Measurements from ENCODE around the gene TCP11L2. TPM values are rescaled to one million over a fixed set of nuclear protein-coding genes. Genes with fewer than 3 reads are reported as not detected.
A peak's percentile ranks its signal among the peaks of the same experiment; 100 is the strongest.
"Not testable (repeated sequence)": the region's sequence is repeated elsewhere in the genome, so short reads cannot be mapped to it uniquely, and the experiment has no call there.

The TCP11L2 gene
- total RNA-seq, 2 experiments from 2014 or later, result 20.9 to 21.0 TPM

DNA sequence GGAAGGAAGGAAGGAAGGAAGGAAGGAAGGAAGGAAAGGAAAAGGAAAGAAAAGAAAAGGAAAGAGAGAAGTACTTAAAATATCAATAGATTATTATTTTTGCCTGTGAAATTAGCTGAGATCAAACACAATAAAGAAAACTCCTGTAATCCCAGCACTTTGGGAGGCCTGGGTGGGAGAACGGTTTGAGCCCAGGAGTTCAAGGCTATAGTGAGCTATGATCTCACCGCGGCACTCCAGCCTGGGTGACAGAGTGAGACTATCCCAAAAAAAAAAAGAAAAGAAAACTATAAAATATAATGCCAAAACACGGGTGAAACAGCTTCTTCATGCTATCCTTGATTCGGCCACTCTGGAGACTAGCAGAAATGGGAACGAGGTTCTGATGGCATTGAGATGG lies 28.5 kb upstream of the TCP11L2 start:
- DNase-seq, result no peak
- Mint-ChIP-seq H3K27me3 (peaks cover 9% of the 10 kb centered on the region), H3K4me3 (no peak overlapping the region), H3K4me1 (peaks cover 6% of the 10 kb centered on the region), H3K27ac (no peak overlapping the region), H3K9me3 (no peaks in the 10 kb centered on the region), H3K36me3 (ENCODE audit: low read depth) (no peaks in the 10 kb centered on the region)
- POLR2A ChIA-PET, result no interaction called here
- CTCF ChIA-PET, result no interaction called here

DNA sequence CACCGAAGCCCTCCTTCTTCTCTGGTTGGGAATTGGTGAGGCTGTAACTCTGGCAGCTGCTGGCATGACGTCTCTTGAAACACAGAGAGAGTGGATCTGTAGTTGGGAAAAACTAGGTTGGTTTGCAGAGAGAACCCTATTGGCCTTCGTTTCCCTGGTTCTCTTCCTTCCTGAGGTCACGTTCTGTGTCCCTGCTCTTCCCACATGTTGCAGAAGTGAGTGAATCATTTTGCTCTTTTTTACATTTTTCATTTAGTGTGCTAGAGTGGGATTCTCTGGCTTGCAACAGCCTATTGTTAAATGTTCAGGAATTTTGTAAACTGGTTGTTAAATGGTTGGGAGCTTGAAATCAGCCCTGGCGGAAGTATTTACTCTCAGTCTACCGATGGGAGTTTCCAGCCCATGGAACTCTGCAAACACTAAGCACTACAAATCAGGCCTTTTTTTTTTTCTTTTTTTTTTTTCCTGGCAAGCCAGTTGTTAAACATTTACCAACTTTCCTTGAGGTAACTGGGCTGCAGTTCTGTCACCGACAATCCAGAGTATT lies 27.9 kb upstream of the TCP11L2 start:
- CTCF ChIA-PET, result interaction anchor here (0.7 to 1.1 kb wide), 2 partner anchors 82 to 875 kb away, joined by 3 to 6 read pairs; partner anchors contain the start of gene POLR3B
- Mint-ChIP-seq H3K4me3 (no peak overlapping the region), H3K36me3 (ENCODE audit: low read depth) (no peaks in the 10 kb centered on the region), H3K27me3 (peaks cover 9% of the 10 kb centered on the region), H3K4me1 (peaks cover 3% of the 10 kb centered on the region), H3K9me3 (no peaks in the 10 kb centered on the region), H3K27ac (no peak overlapping the region)
- POLR2A ChIA-PET, result no interaction called here
- no peak for DNase-seq

GRCh38 chr12:106275458-106275857 lies 27.1 kb upstream of the TCP11L2 start:
- Mint-ChIP-seq H3K36me3 (ENCODE audit: low read depth) (no peaks in the 10 kb centered on the region), H3K4me3 (no peak overlapping the region), H3K27ac (no peak overlapping the region), H3K9me3 (no peaks in the 10 kb centered on the region), H3K4me1 (no peaks in the 10 kb centered on the region), H3K27me3 (peaks cover 9% of the 10 kb centered on the region)
- POLR2A ChIA-PET, result no interaction called here
- no peak for DNase-seq
- CTCF ChIA-PET, result interaction anchor here (1.1 kb wide), 1 partner anchor 82 kb away, joined by 3 read pairs; the partner anchor contains the start of gene POLR3B

DNA sequence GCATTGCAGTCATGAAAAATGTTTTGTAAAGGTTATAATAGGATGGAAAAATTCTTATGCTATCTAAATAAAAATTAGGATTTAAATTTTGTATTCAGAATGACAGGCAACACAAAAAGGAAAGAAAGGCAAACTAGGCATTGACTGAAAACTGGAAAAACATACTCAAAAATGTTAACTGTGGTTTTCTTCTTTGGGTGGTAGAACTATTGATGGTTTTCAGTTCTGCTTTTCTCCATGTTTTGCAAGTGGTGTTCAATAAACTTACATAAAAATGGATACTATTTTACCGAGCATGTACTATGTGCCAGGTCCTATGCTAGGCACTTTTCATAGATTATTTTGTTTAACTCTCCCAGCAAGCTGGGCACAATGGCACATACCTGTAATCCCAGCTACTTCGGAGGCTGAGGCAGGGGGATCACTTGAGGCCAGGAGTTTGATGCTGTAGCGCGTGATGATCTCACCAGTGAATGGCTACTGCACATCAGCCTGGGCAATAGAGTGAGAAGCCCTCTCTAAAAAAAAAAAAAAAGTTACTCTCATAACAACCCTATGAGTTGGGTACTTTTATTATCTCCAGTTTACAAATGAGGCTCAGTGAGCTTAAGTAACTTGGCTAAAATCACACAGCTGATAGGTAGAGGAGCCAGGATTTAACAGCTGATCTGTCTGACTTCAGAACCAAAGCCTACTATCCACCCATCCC lies 26.3 kb upstream of the TCP11L2 start:
- Mint-ChIP-seq H3K9me3 (no peaks in the 10 kb centered on the region), H3K27me3 (peaks cover 4% of the 10 kb centered on the region), H3K27ac (no peak overlapping the region), H3K4me1 (no peaks in the 10 kb centered on the region), H3K36me3 (ENCODE audit: low read depth) (no peaks in the 10 kb centered on the region), H3K4me3 (no peak overlapping the region)
- ChIA-PET POLR2A (no interaction called here), CTCF (interaction anchor here (0.7 to 1.3 kb wide), 3 partner anchors 9 to 14 kb away, joined by 3 to 5 read pairs (median 4); no protein-coding TSS in a partner anchor)
- no peak for DNase-seq

- ChIA-PET CTCF (interaction anchor here (1.3 to 2.1 kb wide), 4 partner anchors 10 to 54 kb away, joined by 3 to 10 read pairs (median 5); no protein-coding TSS in a partner anchor), POLR2A (no interaction called here)
- H3K4me1 Mint-ChIP-seq, result no peaks in the 10 kb centered on the region
- no peak for DNase-seq
- peaks cover 6% of the 10 kb centered on the region for H3K9me3 Mint-ChIP-seq
- peaks cover 3% of the 10 kb centered on the region for H3K36me3 Mint-ChIP-seq (ENCODE audit: low read depth)
- peaks cover 12% of the 10 kb centered on the region for H3K27me3 Mint-ChIP-seq
- H3K27ac Mint-ChIP-seq, result no peak overlapping the region
- H3K4me3 Mint-ChIP-seq, result no peak overlapping the region
Observed at GRCh38 chr12:106280106-106280505, 22.4 kb upstream of the TCP11L2 start.

DNA sequence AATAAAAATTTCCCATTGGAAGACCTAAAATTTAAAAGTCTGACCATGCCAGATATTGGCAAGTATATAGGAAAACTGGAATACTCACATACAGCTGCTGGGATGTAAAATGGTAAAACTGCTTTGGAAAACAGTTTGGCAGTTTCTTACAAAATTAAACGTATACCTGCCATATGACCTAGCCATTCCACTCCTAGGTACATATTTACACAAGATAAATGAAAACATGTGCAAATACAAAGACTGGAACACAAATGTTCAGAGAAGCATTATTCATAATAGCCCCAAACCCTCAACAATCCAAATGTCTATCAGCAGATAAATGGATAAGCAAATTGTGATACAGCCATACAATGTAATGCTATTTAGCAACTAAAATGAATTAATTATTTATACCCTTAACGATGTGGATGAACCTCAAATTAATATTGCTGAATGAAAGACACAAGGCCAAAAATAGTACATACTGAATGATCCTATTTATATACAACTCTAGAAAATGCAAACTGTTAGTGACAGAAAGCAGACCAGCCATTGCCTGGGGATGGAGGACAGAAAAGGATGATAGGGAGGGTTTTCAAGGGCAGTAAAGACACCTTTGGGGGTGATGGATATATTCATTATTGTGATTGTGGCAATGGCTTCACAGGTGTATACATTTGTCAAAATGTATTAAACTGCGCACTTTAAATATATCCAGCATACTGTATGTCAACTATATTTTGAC lies 21.3 kb upstream of the TCP11L2 start:
- POLR2A ChIA-PET, result no interaction called here
- H3K4me1 Mint-ChIP-seq, result no peaks in the 10 kb centered on the region

DNA sequence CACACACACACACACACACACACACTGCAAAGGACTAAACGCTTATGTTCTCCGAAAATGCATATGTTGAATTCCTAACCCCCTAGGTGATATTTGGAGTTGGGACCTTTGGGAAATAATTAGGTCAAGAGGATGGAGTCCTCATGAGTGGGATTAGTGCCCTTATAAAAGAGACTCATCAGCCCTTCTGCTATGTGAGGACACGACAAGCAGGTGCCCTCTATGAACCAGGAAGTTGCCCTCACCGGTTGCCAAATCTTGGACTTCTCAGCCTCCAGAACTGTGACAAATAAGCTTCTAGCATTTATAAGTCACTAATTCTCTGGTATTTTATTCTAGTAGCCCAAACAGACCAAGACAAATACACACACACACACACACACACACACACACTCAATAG lies 20.7 kb upstream of the TCP11L2 start:
- Mint-ChIP-seq H3K36me3 (ENCODE audit: low read depth) (peaks cover 3% of the 10 kb centered on the region), H3K27me3 (peaks cover 12% of the 10 kb centered on the region), H3K27ac (no peak overlapping the region), H3K9me3 (peaks cover 6% of the 10 kb centered on the region), H3K4me1 (no peaks in the 10 kb centered on the region), H3K4me3 (no peak overlapping the region)
- ChIA-PET POLR2A (no interaction called here), CTCF (interaction anchor here (1.0 to 1.9 kb wide), 9 partner anchors 10 to 76 kb away, joined by 3 to 8 read pairs (median 4); partner anchors contain the start of gene POLR3B)
- no peak for DNase-seq

More for the DNA sequence above, 21.3 kb upstream of the TCP11L2 start:
- Mint-ChIP-seq H3K27ac (no peak overlapping the region), H3K9me3 (peaks cover 6% of the 10 kb centered on the region), H3K4me3 (no peak overlapping the region), H3K27me3 (peaks cover 12% of the 10 kb centered on the region), H3K36me3 (ENCODE audit: low read depth) (peaks cover 3% of the 10 kb centered on the region)
- no peak for DNase-seq
- CTCF ChIA-PET, result interaction anchor here (1.4 to 1.9 kb wide), 7 partner anchors 11 to 77 kb away, joined by 3 to 8 read pairs (median 4); partner anchors contain the start of gene POLR3B

- peaks cover 9% of the 10 kb centered on the region for H3K27me3 Mint-ChIP-seq
- no peak overlapping the region for H3K4me3 Mint-ChIP-seq
- peaks cover 3% of the 10 kb centered on the region for H3K36me3 Mint-ChIP-seq (ENCODE audit: low read depth)
- H3K4me1 Mint-ChIP-seq, result no peaks in the 10 kb centered on the region
- peaks cover 6% of the 10 kb centered on the region for H3K9me3 Mint-ChIP-seq
- ChIA-PET CTCF (interaction anchor here (0.6 to 1.9 kb wide), 13 partner anchors 9 to 808 kb away, joined by 3 to 8 read pairs (median 3); partner anchors contain the start of gene POLR3B), POLR2A (no interaction called here)
- peak; percentile 61 for DNase-seq
- no peak overlapping the region for H3K27ac Mint-ChIP-seq
Observed at GRCh38 chr12:106282457-106283097, 20.0 kb upstream of the TCP11L2 start.

GRCh38 chr12:106284358-106285105 lies 18.0 kb upstream of the TCP11L2 start:
- Mint-ChIP-seq H3K27ac (no peak overlapping the region), H3K4me3 (no peak overlapping the region)
- POLR2A ChIA-PET, result no interaction called here

DNA sequence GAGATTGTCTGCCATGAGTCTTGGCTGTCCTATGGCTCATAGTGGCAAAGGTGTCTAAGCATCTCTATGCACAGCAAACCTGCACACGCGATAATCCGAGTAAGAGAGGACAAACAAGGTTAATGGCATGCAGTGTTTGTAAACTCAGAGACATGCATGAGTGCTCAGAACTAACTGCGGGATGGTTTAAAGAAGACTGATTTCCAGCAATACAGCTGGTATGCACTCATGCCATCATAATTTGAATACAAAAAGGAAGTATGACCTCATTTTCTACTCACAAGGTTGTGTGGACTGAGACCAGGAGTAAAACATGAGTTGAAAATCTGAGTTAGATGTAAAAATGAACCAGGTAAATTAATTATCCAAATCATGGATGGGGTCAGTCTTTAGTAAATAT lies 16.6 kb upstream of the TCP11L2 start:
- POLR2A ChIA-PET, result no interaction called here
- CTCF ChIA-PET, result interaction anchor here (3.0 kb wide), 1 partner anchor 59 kb away, joined by 11 read pairs; no protein-coding TSS in a partner anchor
- Mint-ChIP-seq H3K4me3 (no peak overlapping the region), H3K27ac (no peak overlapping the region), H3K27me3 (peaks cover 9% of the 10 kb centered on the region), H3K36me3 (ENCODE audit: low read depth) (peaks cover 3% of the 10 kb centered on the region), H3K4me1 (peaks cover 2% of the 10 kb centered on the region), H3K9me3 (peaks cover 6% of the 10 kb centered on the region)
- no peak for DNase-seq

More at GRCh38 chr12:106284358-106285105, 18.0 kb upstream of the TCP11L2 start:
- no peak for DNase-seq
- H3K27me3 Mint-ChIP-seq, result peaks cover 9% of the 10 kb centered on the region
- peaks cover 6% of the 10 kb centered on the region for H3K9me3 Mint-ChIP-seq
- H3K4me1 Mint-ChIP-seq, result peaks cover 2% of the 10 kb centered on the region
- H3K36me3 Mint-ChIP-seq (ENCODE audit: low read depth), result peaks cover 3% of the 10 kb centered on the region
- CTCF ChIA-PET, result interaction anchor here (1.0 to 3.0 kb wide), 3 partner anchors 8 to 58 kb away, joined by 5 to 11 read pairs (median 6); no protein-coding TSS in a partner anchor

GRCh38 chr12:106286576-106287162 lies 15.9 kb upstream of the TCP11L2 start:
- H3K4me3 Mint-ChIP-seq; H3K27me3 Mint-ChIP-seq; H3K4me1 Mint-ChIP-seq; H3K9me3 Mint-ChIP-seq; POLR2A ChIA-PET; H3K27ac Mint-ChIP-seq; H3K36me3 Mint-ChIP-seq (ENCODE audit: low read depth); DNase-seq: not testable (repeated sequence)
- CTCF ChIA-PET, result interaction anchor here (3.0 kb wide), 1 partner anchor 60 kb away, joined by 11 read pairs; no protein-coding TSS in a partner anchor

DNA sequence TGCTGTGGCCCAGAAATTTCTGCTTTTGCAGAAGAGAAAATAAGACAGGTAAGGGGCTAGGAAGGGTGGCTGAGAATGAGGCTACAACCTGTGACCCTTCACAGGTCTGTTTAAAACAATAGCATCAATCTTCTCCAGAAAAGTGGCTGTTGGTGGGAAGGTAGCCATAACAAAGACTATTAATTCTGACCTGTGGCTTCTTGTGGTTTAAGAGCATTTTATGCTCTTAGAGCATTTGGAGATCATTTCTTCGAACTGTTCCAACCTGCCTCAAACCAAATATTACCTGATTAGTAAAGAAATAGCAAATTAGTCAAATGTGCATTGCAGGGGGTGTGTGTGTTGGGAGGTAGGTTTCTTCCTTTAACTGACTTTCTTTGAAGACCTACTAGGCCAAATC lies 15.2 kb upstream of the TCP11L2 start:
- Mint-ChIP-seq H3K27ac (no peak overlapping the region), H3K9me3 (peaks cover 2% of the 10 kb centered on the region), H3K27me3 (peaks cover 9% of the 10 kb centered on the region), H3K4me3 (no peak overlapping the region), H3K4me1 (peaks cover 2% of the 10 kb centered on the region), H3K36me3 (ENCODE audit: low read depth) (peaks cover under 1% of the 10 kb centered on the region)
- DNase-seq, result no peak
- ChIA-PET CTCF (no interaction called here), POLR2A (no interaction called here)

Measured in activated CD4-positive, alpha-beta T cell treated with anti-CD3 and anti-CD28 coated beads, Interleukin-2, amount 10 ng/mL, durations not matched to agents 7 days and 5 days (primary cell).